Mucosa of descending colon (tissue), 3 donors: Measurements from ENCODE around the gene AP3D1. TPM values are rescaled to one million over a fixed set of nuclear protein-coding genes. Genes with fewer than 3 reads are reported as not detected.

Experiments
- ATAC-seq: fragments of 200-7000 bp; cut with Tn5 transposase; one replicate; pipeline ENCODE4 v1.9.1; 2020; ENCODE audit warnings: mild to moderate bottlenecking, moderate library complexity
- DNase-seq, 3 donors: peaks; one replicate each; pipeline ENCODE4 v3.0.0-alpha.2; 2020
- H3K36me3 ChIP-seq: fragments of 200-600 bp; one replicate; pipeline ENCODE4 v1.8.0; 2021; ENCODE audit warnings: low read depth, mild to moderate bottlenecking
- H3K4me1 ChIP-seq: fragments of 200-600 bp; one replicate; pipeline ENCODE4 v1.8.0; 2021; ENCODE audit warnings: low read depth, mild to moderate bottlenecking
- H3K4me3 ChIP-seq: fragments of 200-600 bp; one replicate; pipeline ENCODE4 v1.8.0; 2021; ENCODE audit warnings: mild to moderate bottlenecking
- H3K9me3 ChIP-seq: fragments of 200-600 bp; one replicate; pipeline ENCODE4 v1.8.0; 2021; ENCODE audit warnings: mild to moderate bottlenecking
- intact Hi-C, 2 donors: fragments of 100-400 bp; cut with DNase I in 1 of 2; cut with micrococcal nuclease in 1 of 2; formaldehyde crosslinking; loops; one replicate each; pipeline versions ENCODE4 v1.11.0 to v1.11.1; 2022; cut with DNase I, micrococcal nuclease
- total RNA-seq, 3 donors: library from RNA; stranded (reverse); fragmentation: NEBNext Ultra II Directional in 2 of 3; extraction: Animal tissue kit (Norgen Biotek cat#: 25700) in 2 of 3; gene quantifications; one replicate each; pipeline versions ENCODE4 v1.2.1 to v1.2.4, GENCODE V29; 2021 to 2023
- TF ChIP-seq, protein P1 (sequence below): fragments of 200-600 bp; IDR thresholded peaks from one replicate; pipeline ENCODE4 v1.8.0; 2022; ENCODE audit warnings: antibody characterized with exemption, mild to moderate bottlenecking
- donor health status: DM: no; HTN: no; CAD: no; lungs with moderate emphysema.
- donor health status: DM: no; HTN: no; CAD: no.
- donor health status: DM: no; HTN: yes; CAD: no.

AP3D1 gene
- total RNA-seq, 3 donors from 2014 or later, result 103 to 120 (median 103) TPM

DNA sequence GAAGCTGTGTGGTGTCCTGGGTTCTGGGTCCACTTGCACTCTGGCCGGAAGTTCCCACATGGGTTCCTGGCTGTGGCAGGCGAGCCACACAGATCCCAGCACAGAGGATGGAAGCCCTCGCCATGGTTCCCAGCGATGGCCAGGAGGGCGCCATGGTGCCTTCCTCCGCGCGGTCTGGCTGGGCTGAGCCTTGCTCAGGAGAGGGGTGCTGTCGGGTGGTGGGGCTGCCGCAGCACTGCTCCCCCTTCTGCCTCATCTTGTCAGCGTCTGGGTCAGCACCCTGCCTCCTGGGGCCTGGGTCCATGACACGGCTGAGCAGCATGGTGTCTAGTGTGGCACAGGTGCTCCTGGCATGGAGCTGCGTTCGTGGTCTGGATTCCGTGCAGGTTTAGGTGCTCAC is 45.9 kb upstream of the AP3D1 start:
- TF ChIP-seq, protein P1, sequence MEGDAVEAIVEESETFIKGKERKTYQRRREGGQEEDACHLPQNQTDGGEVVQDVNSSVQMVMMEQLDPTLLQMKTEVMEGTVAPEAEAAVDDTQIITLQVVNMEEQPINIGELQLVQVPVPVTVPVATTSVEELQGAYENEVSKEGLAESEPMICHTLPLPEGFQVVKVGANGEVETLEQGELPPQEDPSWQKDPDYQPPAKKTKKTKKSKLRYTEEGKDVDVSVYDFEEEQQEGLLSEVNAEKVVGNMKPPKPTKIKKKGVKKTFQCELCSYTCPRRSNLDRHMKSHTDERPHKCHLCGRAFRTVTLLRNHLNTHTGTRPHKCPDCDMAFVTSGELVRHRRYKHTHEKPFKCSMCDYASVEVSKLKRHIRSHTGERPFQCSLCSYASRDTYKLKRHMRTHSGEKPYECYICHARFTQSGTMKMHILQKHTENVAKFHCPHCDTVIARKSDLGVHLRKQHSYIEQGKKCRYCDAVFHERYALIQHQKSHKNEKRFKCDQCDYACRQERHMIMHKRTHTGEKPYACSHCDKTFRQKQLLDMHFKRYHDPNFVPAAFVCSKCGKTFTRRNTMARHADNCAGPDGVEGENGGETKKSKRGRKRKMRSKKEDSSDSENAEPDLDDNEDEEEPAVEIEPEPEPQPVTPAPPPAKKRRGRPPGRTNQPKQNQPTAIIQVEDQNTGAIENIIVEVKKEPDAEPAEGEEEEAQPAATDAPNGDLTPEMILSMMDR, result no peak

DNA sequence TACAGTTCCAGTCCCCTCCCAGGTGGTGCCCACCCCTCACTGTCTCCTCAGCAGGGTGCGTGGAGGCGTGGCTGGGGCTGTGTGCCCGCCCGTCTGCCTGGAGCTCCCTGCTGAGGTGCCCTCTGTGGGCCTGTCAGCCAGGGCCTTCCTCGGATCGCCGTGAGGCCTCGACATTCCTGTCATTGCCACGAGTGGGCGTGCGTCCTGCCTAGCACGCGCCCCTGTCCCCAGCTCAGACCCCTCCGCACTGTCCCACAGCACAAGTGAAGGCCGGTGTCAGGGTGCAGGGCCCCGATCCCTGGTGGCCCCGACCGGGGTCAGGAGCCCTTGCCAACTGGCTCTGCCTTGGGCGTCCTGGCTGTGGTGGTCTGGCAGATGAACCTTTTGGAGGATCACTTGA is 44.5 kb upstream of the AP3D1 start:
- H3K4me3 ChIP-seq, result no peak overlapping the region
- H3K4me1 ChIP-seq, result peaks cover 8% of the 10 kb centered on the region
- ATAC-seq (no peak), DNase-seq (no peak)
- no peaks in the 10 kb centered on the region for H3K9me3 ChIP-seq
- no peaks in the 10 kb centered on the region for H3K36me3 ChIP-seq
- intact Hi-C loops, result no loop called here
- TF ChIP-seq, protein P1, result no peak

More for the DNA sequence above, 45.9 kb upstream of the AP3D1 start:
- no peak overlapping the region for H3K4me3 ChIP-seq
- ATAC-seq (no peak), DNase-seq (no peak)
- no peaks in the 10 kb centered on the region for H3K4me1 ChIP-seq
- intact Hi-C loops, result no loop called here
- H3K9me3 ChIP-seq, result no peaks in the 10 kb centered on the region
- no peaks in the 10 kb centered on the region for H3K36me3 ChIP-seq

DNA sequence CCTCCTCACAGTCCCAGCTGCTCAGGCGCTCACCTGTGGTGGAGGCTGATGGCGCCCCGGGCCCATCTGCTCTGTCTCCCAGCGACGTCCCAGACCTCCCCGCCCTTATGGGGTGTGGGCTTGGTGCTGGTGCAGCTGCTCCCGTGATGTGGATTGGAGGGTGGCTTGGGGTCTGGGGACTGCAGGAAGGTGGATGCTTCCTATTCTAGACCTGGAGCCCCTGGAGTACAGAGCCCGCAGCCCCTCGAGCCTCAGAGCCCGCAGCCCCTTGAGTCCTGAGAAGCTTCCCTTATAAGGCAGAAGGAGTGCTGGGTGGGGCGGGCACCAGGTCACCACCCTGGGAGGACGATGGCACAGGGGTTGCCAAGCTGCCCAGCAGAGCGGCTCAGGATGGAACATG is 44.0 kb upstream of the AP3D1 start:
- TF ChIP-seq, protein P1, result no peak
- ATAC-seq, result no peak

DNA sequence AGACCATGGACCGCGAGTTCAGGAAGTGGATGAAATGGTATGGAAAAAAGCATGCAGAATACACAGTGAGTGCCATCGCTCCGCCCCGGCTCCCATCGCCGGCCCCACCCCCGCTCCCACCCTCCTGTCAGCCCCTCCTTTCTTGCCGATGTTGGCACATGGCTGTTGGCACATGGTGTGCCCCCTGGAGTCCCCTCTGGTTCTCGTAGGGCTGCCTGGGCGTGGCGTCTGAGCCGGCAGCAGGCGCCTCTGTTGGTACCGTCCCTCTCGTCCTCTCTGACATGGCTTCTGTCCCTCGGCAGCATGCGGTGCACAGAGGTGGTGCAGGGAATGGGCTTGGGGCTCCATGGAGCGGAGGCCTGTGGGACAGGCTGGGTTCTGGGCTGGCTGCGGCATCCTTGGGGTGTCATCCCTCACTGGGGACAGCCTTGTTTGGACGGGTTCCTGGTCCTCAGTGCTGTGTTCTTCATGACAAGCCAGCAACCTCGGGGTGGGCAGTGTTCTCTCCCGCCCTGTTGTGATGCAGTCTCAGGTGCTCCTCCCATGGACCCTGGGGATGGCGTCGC is 43.2 kb upstream of the AP3D1 start:
- Histone ChIP-seq H3K36me3 (no peaks in the 10 kb centered on the region), H3K9me3 (no peaks in the 10 kb centered on the region), H3K4me1 (peaks cover 8% of the 10 kb centered on the region), H3K4me3 (no peak overlapping the region)
- TF ChIP-seq, protein P1, result no peak
- ATAC-seq (no peak), DNase-seq (no peak)
- intact Hi-C loops, result no loop called here

More for the DNA sequence above, 44.0 kb upstream of the AP3D1 start:
- intact Hi-C loops, result no loop called here
- peaks cover 8% of the 10 kb centered on the region for H3K4me1 ChIP-seq
- no peaks in the 10 kb centered on the region for H3K9me3 ChIP-seq
- H3K4me3 ChIP-seq, result no peak overlapping the region
- no peaks in the 10 kb centered on the region for H3K36me3 ChIP-seq
- no peak for DNase-seq

DNA sequence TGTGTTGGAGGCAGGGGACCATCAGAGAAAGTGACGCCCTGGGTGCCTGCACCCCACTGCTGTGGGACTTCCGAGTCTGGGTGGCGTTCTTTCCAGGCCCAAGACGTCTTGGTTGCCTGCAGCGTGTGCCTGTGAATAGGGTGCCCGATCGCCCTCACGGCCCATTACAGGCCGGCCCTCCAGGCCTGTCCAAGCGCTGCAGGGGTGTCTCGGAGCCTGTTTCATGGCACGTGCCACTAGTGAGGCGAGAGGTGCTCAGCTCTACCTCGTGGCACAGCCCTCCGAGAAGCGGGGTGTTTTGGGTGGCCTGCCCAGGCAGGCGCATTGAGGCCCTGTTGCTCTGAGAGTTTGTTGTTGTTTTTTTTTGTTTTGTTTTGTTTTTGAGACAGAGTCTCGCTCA is 42.4 kb upstream of the AP3D1 start:
- DNase-seq (no peak), ATAC-seq (no peak)
- H3K9me3 ChIP-seq, result no peaks in the 10 kb centered on the region
- no peak overlapping the region for H3K4me3 ChIP-seq
- intact Hi-C loops, result no loop called here
- peaks cover 8% of the 10 kb centered on the region for H3K4me1 ChIP-seq
- TF ChIP-seq, protein P1, result no peak
- H3K36me3 ChIP-seq, result no peaks in the 10 kb centered on the region

DNA sequence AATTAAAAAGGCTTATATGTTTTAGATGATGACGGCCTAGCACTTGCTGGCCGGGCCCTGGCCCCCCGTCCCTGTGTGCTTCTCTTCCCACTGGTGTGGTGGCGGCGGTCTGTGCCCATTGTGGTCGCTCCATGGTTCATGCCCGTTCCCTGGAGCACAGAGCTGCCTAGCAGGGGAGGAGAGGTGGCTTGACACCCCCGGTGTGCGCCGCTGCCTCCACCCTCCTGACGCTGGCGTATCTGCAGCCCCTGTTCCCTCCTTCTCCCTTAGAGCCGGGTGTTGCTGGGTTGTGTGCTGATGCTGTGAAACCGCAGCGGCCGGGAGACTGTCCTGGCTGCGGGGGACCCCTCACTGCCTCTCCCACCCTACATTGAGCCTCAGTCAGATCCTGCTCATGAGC is 41.5 kb upstream of the AP3D1 start:
- no peak for DNase-seq
- TF ChIP-seq, protein P1, result no peak
- ATAC-seq, result no peak
- Histone ChIP-seq H3K9me3 (no peaks in the 10 kb centered on the region), H3K4me1 (peaks cover 8% of the 10 kb centered on the region), H3K4me3 (no peak overlapping the region), H3K36me3 (no peaks in the 10 kb centered on the region)
- intact Hi-C loops, result no loop called here
